GM19043 (cell line): ENCODE data around the gene PTPRK.

Experiments
- ATAC-seq: cut with Tn5 transposase; IDR thresholded peaks from one replicate; pipeline ENCODE4 v1.9.1; 2021; ENCODE audit warnings: low read depth; ENCODE audit not compliant: unreplicated experiment

The PTPRK gene

DNA sequence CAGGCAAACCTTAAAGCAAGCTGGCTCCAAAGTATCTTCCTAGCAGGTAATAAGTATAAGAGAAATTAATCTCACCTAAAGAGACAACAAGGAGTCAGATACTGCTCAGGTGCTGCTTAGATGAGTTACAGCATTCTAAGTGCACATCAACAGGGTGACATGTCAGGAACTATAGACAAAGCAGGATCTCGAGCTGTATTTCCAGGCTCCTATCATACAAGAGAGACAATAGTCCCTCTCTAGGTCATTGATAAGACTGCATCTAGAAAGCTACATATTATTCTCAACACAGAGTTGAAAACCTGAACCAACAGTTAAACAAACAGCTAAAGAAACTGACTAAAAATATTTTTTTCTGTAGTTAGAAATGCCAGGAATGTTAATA lies 3.9 kb downstream of the PTPRK start:
- no peak for ATAC-seq

DNA sequence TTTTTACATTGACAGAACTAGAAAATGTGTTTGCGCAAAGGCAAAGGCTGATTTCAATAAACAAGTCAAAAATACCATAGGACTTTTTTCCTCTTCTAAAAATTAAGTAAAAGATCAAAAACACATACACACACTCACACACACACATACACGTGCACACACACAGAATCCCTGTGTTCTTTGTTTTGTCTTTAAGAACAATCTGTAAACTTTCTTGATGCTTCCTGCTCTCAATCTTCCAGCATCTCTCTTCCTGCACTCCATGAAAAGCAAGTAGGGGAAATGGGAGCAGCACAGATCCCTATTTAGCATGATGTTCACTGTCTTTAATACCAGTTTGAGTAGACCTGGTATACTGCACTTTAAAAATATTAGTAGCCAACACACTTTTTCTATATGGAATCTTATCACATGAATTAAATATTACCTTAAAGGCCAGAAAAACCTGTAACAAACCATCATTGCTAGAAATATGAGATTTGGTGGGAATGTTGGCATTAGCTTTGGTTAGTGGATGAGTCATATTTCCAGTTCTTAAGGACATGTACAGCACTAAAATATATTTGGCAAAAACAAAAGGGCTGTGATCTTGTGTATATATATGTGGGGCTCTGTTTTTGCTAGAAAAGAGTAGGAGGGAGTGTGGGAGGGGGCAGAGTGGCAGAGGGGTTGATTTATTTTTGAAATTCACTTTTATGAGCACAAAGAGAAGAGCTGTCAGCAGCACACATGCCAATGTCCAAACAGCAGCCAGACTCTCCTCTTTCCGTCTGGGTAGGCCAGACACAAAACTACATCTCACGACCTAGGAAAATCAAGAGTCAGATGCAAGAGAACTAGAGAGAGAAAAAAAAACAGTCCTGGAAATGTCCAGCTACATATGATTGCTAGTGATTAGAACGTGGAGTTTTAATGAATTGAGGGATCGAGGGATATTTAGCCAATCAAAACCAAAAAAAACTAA lies 4.6 kb downstream of the PTPRK start:
- ATAC-seq: no peak

GRCh38 chr6:128513878-128514277 lies 6.5 kb downstream of the PTPRK start:
- no peak for ATAC-seq

GRCh38 chr6:128512296-128512695 lies 8.1 kb downstream of the PTPRK start:
- ATAC-seq: no peak

DNA sequence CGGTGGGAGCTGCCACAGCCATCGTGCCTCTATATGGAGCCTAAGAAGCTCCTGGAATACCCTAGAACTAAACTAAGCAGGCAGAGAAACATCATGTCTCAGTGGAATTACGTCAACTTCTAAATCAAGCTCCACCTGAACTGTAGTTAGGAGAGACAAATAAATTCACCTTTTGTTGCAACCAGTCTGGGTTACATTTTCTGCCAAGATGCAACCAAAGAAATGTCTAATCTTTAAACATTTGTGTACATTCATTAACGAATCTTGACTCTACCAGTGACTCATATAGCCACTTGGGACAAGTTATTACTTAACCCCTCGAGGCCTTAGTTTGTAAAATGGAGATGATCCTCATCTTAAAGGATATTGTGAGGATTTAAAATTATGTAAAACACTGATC lies 8.9 kb downstream of the PTPRK start:
- peak; percentile 81 for ATAC-seq

DNA sequence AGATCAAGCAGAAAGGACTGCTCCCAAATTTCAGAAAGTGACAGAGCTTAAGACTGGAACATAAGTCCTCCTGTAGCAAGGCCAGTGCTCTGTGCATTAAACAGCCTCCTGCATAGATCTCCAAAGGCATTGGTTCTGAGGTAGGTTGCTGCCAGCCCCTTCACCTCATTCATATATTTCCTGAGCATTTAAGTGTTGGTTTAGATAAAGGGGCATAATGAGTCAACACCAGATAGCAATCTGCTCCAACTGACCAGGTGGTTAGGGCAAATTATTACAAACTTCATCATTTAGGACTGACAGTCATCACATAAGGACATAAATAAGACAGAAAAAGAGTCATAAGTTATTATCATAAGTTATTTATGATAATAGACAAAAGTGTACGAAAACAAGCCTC lies 10.7 kb downstream of the PTPRK start:
- no peak for ATAC-seq

DNA sequence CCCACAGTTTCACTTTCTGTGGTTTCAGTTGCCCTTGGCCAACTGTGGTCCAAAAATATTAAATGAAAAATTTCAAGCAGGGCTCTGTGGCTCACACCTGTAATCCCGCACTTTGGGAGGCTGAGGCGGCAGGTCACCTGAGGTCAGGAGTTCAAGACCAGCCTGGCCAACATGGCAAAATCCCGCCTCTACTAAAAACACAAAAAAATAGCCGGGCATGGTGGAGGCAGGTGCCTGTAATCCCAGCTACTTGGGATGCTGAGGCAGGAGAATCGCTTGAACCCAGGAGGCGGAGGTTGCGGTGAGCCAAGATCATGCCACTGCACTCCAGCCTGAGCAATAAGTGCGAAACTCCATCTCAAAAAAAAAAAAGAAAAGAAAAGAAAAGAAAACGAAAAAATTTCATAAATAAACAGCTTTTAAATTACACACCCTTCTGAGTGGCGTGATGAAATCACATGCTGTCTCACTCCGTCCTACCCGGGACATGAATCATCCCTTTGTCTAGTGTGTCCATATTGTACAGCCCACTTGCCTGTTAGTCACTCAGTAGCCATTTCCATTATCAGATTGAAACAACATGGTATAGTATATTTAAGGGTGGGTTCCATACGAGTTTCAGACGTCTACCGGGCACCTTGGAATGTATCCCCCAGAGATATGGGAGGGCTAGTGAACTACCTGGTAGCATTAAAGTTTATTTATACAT lies 11.7 kb downstream of the PTPRK start:
- ATAC-seq: no peak

GRCh38 chr6:128507337-128508310 lies 12.8 kb downstream of the PTPRK start:
- no peak for ATAC-seq

GRCh38 chr6:128505603-128506002 lies 14.8 kb downstream of the PTPRK start:
- no peak for ATAC-seq

DNA sequence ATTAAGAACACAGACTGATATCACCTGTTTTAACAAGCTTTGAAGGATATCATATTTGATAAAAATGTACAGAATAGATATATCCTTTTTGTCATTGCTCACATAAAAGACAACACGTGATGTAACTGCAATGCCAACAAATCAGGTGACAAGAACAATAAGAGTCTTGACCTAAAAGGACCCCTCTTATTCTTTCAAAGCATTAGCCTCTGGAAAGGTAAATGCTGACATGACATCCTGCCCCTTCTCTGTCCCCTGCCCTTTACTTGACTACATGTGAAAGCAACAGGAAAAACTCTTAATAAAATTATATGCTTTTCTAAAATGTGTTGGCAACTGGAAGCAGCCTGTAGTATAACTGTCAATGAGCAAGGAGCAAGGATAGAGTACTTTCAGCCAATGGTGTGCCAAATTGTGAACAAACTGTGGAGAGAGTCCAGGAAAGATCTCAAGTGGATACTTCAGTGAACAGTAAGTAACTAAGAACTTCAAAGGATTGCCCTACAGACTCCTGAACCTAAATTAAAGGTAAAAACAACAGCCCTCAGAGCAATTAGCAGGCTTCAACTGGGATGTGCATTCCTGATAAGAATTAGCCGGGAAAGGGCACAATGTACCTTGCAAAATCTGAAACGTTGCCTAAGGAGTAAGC lies 16.3 kb downstream of the PTPRK start:
- ATAC-seq: no peak

GRCh38 chr6:128500749-128501600 lies 19.4 kb downstream of the PTPRK start:
- no peak for ATAC-seq

GRCh38 chr6:128500014-128500413 lies 20.4 kb downstream of the PTPRK start:
- ATAC-seq: no peak

GRCh38 chr6:128499079-128499731 lies 21.2 kb downstream of the PTPRK start:
- ATAC-seq: no peak

GRCh38 chr6:128498234-128498633 lies 22.2 kb downstream of the PTPRK start:
- no peak for ATAC-seq

DNA sequence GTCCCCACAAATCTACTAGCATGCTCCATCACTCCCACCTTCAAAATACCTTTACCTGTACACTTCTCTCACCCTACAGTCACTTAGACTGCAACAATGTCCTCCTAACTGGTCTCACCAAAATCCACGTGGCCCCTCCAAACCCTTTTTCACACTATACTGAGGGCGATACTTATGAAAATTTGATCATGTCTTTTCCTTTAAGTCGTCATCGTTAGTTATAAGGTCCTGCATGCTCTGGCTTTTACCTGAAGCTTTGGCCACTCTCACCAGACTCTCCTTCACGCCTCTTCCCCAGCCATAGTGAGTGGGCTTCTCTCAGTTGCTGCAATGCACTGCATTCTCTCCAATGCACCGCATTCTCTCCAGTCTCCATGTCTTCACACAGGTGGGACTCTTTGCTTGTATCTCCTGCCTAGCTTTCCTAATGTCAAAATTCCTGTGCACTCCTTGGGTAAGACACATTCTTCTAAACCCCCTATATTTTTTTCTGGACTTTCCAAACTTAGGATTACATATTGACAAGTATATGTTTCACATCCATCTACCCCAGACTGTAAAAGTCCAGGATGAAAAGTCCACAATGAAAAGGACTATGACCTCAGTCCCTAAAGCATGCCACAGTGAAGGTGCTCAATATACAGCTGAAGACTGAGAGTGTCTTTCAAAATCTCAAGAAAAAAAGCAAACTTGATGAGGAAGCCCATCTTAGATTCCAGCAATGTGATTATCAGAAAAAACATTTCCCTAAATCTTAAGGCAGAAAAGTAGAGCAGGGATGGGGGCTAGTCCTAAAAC lies 24.7 kb downstream of the PTPRK start:
- ATAC-seq: no peak

DNA sequence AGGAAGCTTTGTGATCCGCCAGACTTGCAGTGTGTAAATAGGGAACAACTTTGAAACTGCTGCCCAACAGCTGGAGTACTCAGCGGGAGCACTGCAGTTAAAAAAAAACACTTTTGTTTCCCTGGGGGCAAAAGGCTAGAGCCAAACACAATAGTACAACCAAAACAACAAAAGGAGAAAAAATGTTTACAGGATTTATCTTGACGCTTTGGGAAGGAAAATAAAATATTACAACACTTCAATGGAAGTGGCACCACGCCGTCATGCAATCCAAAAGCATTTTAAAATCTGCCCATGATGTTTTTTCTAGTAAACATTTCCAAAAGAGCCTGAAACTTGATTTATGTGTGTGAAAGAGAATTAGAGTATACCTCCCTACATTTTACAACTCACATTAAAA lies 26.0 kb downstream of the PTPRK start:
- no peak for ATAC-seq

DNA sequence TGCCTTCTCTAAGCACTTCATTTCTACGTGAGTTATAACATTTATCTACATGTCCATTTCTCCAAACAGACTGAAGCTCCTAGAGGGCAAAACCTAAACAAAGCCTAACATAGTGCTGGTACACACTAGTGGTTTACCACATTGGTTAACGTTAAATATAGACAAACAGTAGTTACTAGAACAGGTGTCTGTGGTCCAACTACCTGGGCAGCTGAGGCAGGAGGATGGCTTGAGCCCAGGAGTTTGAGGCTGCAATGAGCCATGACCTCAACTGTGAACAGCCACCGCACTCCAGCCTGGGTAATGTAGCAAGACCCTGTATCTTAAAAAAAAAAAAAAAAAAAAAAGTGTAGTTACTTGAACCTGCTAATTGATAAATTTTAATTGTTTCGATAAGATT lies 26.5 kb downstream of the PTPRK start:
- ATAC-seq: peak; percentile 56

- no peak for ATAC-seq
Observed at GRCh38 chr6:128492386-128492785, 28.0 kb downstream of the PTPRK start.
